ENCODE data around the gene GUCY1A1.

GRCh38 chr4:155639704-155640523 is 26.7 kb upstream of the GUCY1A1 start:
- TF ChIP-seq POLR2A (IDR thresholded peaks at IDR 0.05; ENCODE audit: low read length) (no peak), GATA1 (IDR thresholded peaks at IDR 0.05; ENCODE audit: low read depth, low read length) (no peak)
